Left lung (tissue), 10 donors: ENCODE data around the gene AGAP1. TPM values are rescaled to one million over a fixed set of nuclear protein-coding genes. Genes with fewer than 3 reads are reported as not detected.

ENCODE experiments used
- ATAC-seq: fragments of 200-7000 bp; cut with Tn5 transposase; one replicate; pipeline ENCODE4 v1.9.1; 2020; ENCODE audit warnings: moderate library complexity
- DNase-seq, 4 donors: peaks; one replicate each; pipeline ENCODE4 v3.0.0-alpha.2; 2013 to 2020
- H3K27ac ChIP-seq, 2 donors: fragments of 200-600 bp; sonication (generic) in 1 of 2; one replicate each; pipeline versions ENCODE4 v1.5.0 to v1.8.0; 2020 to 2021
- H3K27me3 ChIP-seq, 2 donors: fragments of 200-600 bp; sonication (generic) in 1 of 2; one replicate each; pipeline versions ENCODE4 v1.5.0 to v1.8.0; 2020 to 2021
- H3K36me3 ChIP-seq, 2 donors: fragments of 200-600 bp; sonication (generic) in 1 of 2; one replicate each; pipeline versions ENCODE4 v1.5.0 to v1.8.0; 2020 to 2021
- H3K4me1 ChIP-seq, 2 donors: fragments of 200-600 bp; one replicate each; pipeline ENCODE4 v1.8.0; 2021
- H3K4me3 ChIP-seq, 2 donors: fragments of 200-600 bp; sonication (generic) in 1 of 2; one replicate each; pipeline versions ENCODE4 v1.5.0 to v1.8.0; 2020 to 2021; ENCODE audit warnings: mild to moderate bottlenecking in 1 of 2
- H3K9me3 ChIP-seq, 2 donors: fragments of 200-600 bp; sonication (generic) in 1 of 2; one replicate each; pipeline versions ENCODE4 v1.5.0 to v1.8.0; 2020 to 2021
- intact Hi-C, 2 donors: fragments of 100-400 bp; cut with DNase I; formaldehyde crosslinking; loops; one replicate each; pipeline versions ENCODE4 v1.11.2 to v1.14.2; 2022
- polyA plus RNA-seq, 6 donors: library from polyadenylated mRNA; unstranded; fragments of 120-200 nt; gene quantifications; one replicate each; pipeline ENCODE4 v1.2.1, GENCODE V29; 2013; ENCODE audit not compliant: insufficient read length in 6 of 6
- total RNA-seq, 2 donors: library from RNA; stranded (reverse); fragmentation: NEBNext Ultra II Directional; extraction: Animal tissue kit (Norgen Biotek cat#: 25700); gene quantifications; one replicate each; pipeline ENCODE4 v1.2.1, GENCODE V29; 2021
- TF ChIP-seq, protein P1 (sequence below), 2 donors: fragments of 200-600 bp; sonication (generic) in 1 of 2; IDR thresholded peaks; one replicate each; pipeline versions ENCODE4 v1.5.0 to v1.8.0; 2021; ENCODE audit warnings: antibody characterized with exemption in 2 of 2
- donor health status: DM: no; HTN: yes; CAD: no.
- donor health status: DM: no; HTN: no; CAD: no.

AGAP1 gene
- total and polyA plus RNA-seq, 8 donors: 13.1 to 25.4 (median 22.4) TPM

DNA sequence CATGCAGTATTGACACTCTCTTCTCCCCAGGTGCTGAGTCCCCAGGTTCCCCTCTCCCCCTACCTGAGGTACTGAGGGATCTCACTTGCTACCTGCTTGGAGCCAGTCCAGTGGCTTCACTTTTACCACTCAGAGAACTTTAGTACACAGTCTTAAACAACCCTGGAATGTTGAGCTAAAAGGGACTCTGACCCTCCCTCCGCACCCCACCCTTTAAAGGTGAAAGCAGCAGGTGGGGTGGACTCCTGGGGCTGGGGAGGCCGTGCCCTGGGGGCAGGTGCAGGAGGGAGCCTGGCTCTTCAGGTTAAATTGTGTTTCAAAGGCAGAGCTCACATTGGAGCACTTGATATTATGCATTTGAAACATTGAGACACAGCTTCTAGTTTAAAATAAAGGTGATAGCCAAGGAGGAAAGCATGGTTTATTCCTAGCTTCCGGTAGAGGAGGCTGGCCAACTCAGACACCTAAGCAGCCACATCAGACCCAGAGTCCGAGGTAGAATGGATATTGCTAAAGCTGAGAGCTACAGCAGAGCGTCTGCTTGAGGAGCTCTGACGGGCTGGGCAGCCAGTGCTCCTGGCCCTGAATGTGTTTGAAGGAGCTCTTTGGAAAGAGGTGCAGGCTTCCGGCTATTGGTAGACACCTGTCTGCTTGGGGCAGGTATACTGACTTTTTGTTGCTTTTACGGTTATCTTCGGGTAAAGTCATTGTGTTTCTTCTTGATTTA is 196.4 kb downstream of the AGAP1 start:
- DNase-seq (peak in 2 of 4 donors; percentile 21 to 26), ATAC-seq (peak; percentile 81)
- H3K4me1 ChIP-seq: peaks cover 11% of the 10 kb centered on the region in 2 donors
- no peaks in the 10 kb centered on the region for H3K27me3 ChIP-seq
- no peak overlapping the region for H3K27ac ChIP-seq
- H3K36me3 ChIP-seq: no peaks in the 10 kb centered on the region
- intact Hi-C loops: no loop called here
- no peaks in the 10 kb centered on the region for H3K9me3 ChIP-seq
- TF ChIP-seq, protein P1, sequence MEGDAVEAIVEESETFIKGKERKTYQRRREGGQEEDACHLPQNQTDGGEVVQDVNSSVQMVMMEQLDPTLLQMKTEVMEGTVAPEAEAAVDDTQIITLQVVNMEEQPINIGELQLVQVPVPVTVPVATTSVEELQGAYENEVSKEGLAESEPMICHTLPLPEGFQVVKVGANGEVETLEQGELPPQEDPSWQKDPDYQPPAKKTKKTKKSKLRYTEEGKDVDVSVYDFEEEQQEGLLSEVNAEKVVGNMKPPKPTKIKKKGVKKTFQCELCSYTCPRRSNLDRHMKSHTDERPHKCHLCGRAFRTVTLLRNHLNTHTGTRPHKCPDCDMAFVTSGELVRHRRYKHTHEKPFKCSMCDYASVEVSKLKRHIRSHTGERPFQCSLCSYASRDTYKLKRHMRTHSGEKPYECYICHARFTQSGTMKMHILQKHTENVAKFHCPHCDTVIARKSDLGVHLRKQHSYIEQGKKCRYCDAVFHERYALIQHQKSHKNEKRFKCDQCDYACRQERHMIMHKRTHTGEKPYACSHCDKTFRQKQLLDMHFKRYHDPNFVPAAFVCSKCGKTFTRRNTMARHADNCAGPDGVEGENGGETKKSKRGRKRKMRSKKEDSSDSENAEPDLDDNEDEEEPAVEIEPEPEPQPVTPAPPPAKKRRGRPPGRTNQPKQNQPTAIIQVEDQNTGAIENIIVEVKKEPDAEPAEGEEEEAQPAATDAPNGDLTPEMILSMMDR (IDR thresholded peaks at IDR 0.05): no peak
- H3K4me3 ChIP-seq: no peak overlapping the region

DNA sequence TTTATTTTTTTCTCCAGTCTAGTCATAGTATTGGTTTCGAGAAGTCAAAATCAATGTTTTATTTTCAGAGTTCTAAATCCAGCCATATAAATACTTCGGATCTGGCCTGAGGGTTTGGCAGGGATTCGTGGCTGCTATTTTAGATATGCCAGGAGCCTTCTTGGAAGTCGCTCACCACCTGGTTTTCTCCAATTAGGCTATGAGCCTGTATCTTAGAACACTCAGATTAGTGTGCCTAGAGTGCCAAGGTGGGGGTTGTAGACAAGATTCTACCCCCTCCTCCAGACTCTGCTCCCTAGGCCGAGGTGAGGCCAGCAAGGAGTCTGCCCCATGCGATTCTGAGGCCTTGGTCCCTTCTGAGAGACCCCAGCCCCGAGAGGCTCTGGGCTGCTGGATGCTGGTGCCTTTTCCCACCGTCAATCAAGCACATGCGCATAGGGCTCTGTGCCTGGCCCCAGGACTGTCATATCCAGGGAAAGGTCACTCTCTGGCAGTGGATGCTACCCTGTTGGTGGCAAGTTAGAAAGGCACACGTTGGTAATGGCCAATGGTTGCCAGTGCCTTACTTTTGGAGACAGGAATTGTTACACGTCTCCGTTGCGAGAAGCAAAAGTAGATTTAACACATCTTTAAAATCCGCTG is 197.1 kb downstream of the AGAP1 start:
- H3K4me1 ChIP-seq: peaks cover 10 to 11% of the 10 kb centered on the region in 2 donors
- no peaks in the 10 kb centered on the region for H3K27me3 ChIP-seq
- H3K27ac ChIP-seq: no peak overlapping the region
- peak in 2 of 4 donors; percentile 8 to 28 for DNase-seq
- H3K36me3 ChIP-seq: no peaks in the 10 kb centered on the region
- TF ChIP-seq, protein P1 (IDR thresholded peaks at IDR 0.05): no peak
- no peak overlapping the region for H3K4me3 ChIP-seq
- H3K9me3 ChIP-seq: no peaks in the 10 kb centered on the region
- no peak for ATAC-seq
- intact Hi-C loops: no loop called here

DNA sequence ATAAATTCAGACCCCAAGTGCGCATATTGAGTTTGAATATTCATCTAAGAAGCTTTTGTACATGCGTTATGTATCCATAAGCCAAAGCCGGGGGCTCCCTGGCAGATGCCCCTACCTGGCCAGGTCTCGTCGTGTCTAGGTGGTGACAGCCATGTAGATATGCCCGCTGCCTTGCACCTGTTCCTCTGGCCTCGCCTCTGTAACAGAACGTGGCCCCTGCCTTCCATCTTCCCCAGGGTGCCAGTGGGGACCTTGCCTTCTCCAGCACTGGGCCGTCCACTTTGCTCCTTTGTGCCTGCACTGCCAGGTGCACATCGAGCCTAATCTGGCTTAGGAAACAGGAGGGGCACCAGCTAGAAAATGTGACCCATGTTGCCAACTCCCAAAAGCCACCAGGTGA is 198.2 kb downstream of the AGAP1 start:
- no peaks in the 10 kb centered on the region for H3K27me3 ChIP-seq
- no peaks in the 10 kb centered on the region for H3K36me3 ChIP-seq
- H3K4me1 ChIP-seq: peaks cover 10 to 11% of the 10 kb centered on the region in 2 donors
- DNase-seq (peak in 2 of 4 donors; percentile 21 to 36), ATAC-seq (no peak)
- H3K27ac ChIP-seq: no peak overlapping the region
- H3K9me3 ChIP-seq: no peaks in the 10 kb centered on the region
- H3K4me3 ChIP-seq: no peak overlapping the region
- intact Hi-C loops: no loop called here
- TF ChIP-seq, protein P1 (IDR thresholded peaks at IDR 0.05): no peak

DNA sequence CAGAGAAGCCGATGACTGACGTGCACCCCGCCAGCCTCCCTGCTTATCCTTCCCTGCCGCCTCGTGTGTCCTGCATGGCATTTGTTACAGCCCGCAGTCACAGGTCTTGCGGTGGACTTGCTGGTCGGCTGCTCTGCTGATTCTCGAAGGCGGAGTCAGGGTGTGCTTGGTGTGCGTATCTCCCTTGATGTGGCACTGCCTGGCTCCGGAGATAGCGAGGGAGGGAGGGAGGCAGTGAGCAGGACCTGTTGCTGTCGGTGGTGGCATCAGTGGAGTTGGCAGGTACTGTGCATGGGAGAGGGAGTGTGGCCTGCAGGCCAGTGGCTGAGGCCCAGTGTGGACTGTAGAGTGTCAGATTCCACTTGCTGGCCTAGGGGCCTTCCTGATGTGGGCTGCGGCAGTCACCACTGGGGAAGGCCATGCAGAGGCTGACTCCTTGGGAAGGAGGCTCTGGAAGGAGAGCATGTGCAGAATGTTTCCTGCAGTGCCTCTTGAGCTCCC is 198.9 kb downstream of the AGAP1 start:
- TF ChIP-seq, protein P1 (IDR thresholded peaks at IDR 0.05): no peak
- intact Hi-C loops: no loop called here
- DNase-seq: peak in 2 of 4 donors; percentile 32 to 48
- peaks cover 10 to 11% of the 10 kb centered on the region in 2 donors for H3K4me1 ChIP-seq
- H3K36me3 ChIP-seq: no peaks in the 10 kb centered on the region
- H3K27ac ChIP-seq: no peak overlapping the region
- H3K27me3 ChIP-seq: no peaks in the 10 kb centered on the region
- ATAC-seq: no peak
- no peaks in the 10 kb centered on the region for H3K9me3 ChIP-seq
- H3K4me3 ChIP-seq: no peak overlapping the region

DNA sequence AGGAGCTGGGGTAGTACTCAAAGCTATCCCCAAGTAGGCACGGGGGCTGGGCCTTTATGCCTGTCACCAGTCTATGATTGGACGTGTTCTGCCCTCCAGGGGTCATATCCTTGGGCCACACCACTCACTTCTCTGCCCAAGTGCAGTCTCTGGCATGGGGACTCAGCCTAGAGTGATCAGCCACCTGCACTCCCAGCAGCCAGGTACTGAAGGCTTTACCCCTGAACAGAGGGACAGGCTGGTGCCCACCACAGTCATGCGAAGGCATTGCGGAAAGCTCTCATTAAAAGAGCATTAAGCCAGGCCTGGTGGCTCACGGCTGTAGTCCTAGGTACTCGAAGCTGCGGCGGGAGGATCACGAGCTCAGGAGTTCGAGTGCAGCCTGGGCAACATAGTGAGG is 199.4 kb downstream of the AGAP1 start:
- TF ChIP-seq, protein P1 (IDR thresholded peaks at IDR 0.05): no peak
- DNase-seq (peak in 2 of 4 donors; percentile 12 to 29), ATAC-seq (no peak)
- intact Hi-C loops: no loop called here
- H3K4me3 ChIP-seq: no peak overlapping the region
- no peaks in the 10 kb centered on the region for H3K36me3 ChIP-seq
- H3K27ac ChIP-seq: no peak overlapping the region
- H3K9me3 ChIP-seq: no peaks in the 10 kb centered on the region
- H3K27me3 ChIP-seq: no peaks in the 10 kb centered on the region
- peaks cover 10 to 11% of the 10 kb centered on the region in 2 donors for H3K4me1 ChIP-seq
